Neural crest cell (in vitro differentiated cells): ENCODE measurements around the gene PRDM12. TPM values are rescaled to one million over a fixed set of nuclear protein-coding genes. Genes with fewer than 3 reads are reported as not detected.

Source experiments
- DNase-seq: peaks from one replicate; pipeline ENCODE4 v3.0.0; 2021; ENCODE audit warnings: low read depth, mixed read lengths, low spot score
- H3K27ac Mint-ChIP-seq: one replicate; pipeline ENCODE4 v1.8.0; 2021; ENCODE audit warnings: mild to moderate bottlenecking, mixed read lengths; ENCODE audit not compliant: unreplicated experiment
- H3K27me3 Mint-ChIP-seq: 2 replicates; pipeline ENCODE4 v1.8.0; 2021; ENCODE audit warnings: low read depth, mild to moderate bottlenecking, mixed read lengths
- H3K36me3 Mint-ChIP-seq: 2 replicates; pipeline ENCODE4 v1.8.0; 2021; ENCODE audit warnings: low read depth, mild to moderate bottlenecking, mixed read lengths
- H3K4me1 Mint-ChIP-seq: 2 replicates; pipeline ENCODE4 v1.8.0; 2021; ENCODE audit warnings: mixed read lengths
- H3K4me3 Mint-ChIP-seq: one replicate; pipeline ENCODE4 v1.8.0; 2021; ENCODE audit warnings: mild to moderate bottlenecking, mixed read lengths
- H3K9me3 Mint-ChIP-seq: 2 replicates; pipeline ENCODE4 v1.8.0; 2021; ENCODE audit warnings: mixed read lengths
- CTCF ChIP-seq: fragments of 200-600 bp; sonication (generic); conservative IDR thresholded peaks from 2 replicates; pipeline ENCODE4 v1.5.0; 2021; ENCODE audit warnings: antibody characterized with exemption, mild to moderate bottlenecking
- total RNA-seq: library from RNA; stranded (reverse); gene quantifications from 2 replicates; pipeline ENCODE4 v1.2.1, GENCODE V29; 2021

The PRDM12 gene
- total RNA-seq, 1 donor from 2014 or later: 2.2 TPM

- no peak overlapping the region for H3K27ac Mint-ChIP-seq
- no peak for DNase-seq
- H3K4me3 Mint-ChIP-seq: no peak overlapping the region
- TF ChIP-seq CTCF: no peak
- peaks cover 17% of the 10 kb centered on the region for H3K36me3 Mint-ChIP-seq
- peaks cover 32% of the 10 kb centered on the region for H3K4me1 Mint-ChIP-seq
- no peaks in the 10 kb centered on the region for H3K27me3 Mint-ChIP-seq
- no peaks in the 10 kb centered on the region for H3K9me3 Mint-ChIP-seq
Measured at GRCh38 chr9:130627051-130627450, 37.3 kb upstream of the PRDM12 start.

GRCh38 chr9:130627896-130628792, 36.2 kb upstream of the PRDM12 start:
- peak; percentile 36 for DNase-seq
- Mint-ChIP-seq H3K36me3 (peaks cover 16% of the 10 kb centered on the region), H3K27ac (peak overlapping the region; percentile 53), H3K9me3 (no peaks in the 10 kb centered on the region), H3K27me3 (no peaks in the 10 kb centered on the region), H3K4me3 (peak overlapping the region; percentile 38), H3K4me1 (peaks cover 32% of the 10 kb centered on the region)
- no peak for TF ChIP-seq CTCF

GRCh38 chr9:130629443-130630070, 34.8 kb upstream of the PRDM12 start:
- no peak overlapping the region for H3K27ac Mint-ChIP-seq
- H3K27me3 Mint-ChIP-seq: no peaks in the 10 kb centered on the region
- H3K9me3 Mint-ChIP-seq: no peaks in the 10 kb centered on the region
- TF ChIP-seq CTCF: no peak
- peaks cover 13% of the 10 kb centered on the region for H3K36me3 Mint-ChIP-seq
- peaks cover 32% of the 10 kb centered on the region for H3K4me1 Mint-ChIP-seq
- peak overlapping the region; percentile 19 for H3K4me3 Mint-ChIP-seq
- no peak for DNase-seq

- H3K27me3 Mint-ChIP-seq: no peaks in the 10 kb centered on the region
- peaks cover 32% of the 10 kb centered on the region for H3K4me1 Mint-ChIP-seq
- no peak for DNase-seq
- H3K36me3 Mint-ChIP-seq: peaks cover 13% of the 10 kb centered on the region
- H3K9me3 Mint-ChIP-seq: no peaks in the 10 kb centered on the region
- H3K4me3 Mint-ChIP-seq: peak overlapping the region; percentile 19
- no peak for TF ChIP-seq CTCF
- no peak overlapping the region for H3K27ac Mint-ChIP-seq
Measured at GRCh38 chr9:130630071-130630450, 34.3 kb upstream of the PRDM12 start.

GRCh38 chr9:130630506-130631330, 33.7 kb upstream of the PRDM12 start:
- Mint-ChIP-seq H3K36me3 (peaks cover 10% of the 10 kb centered on the region), H3K27me3 (no peaks in the 10 kb centered on the region), H3K4me3 (no peak overlapping the region), H3K9me3 (no peaks in the 10 kb centered on the region), H3K4me1 (peaks cover 32% of the 10 kb centered on the region), H3K27ac (peak overlapping the region; percentile 27)
- no peak for DNase-seq
- no peak for TF ChIP-seq CTCF
